SK-N-MC (cell line): ENCODE measurements around the gene CCDC6.

ENCODE experiments used
- DNase-seq: peaks from one replicate; pipeline ENCODE4 v3.0.0-alpha.2; 2011; ENCODE audit warnings: low read depth, low spot score
- H3K27ac ChIP-seq: fragments of 200-600 bp; sonication (generic); 2 replicates; pipeline ENCODE4 v1.5.1; 2016; ENCODE audit warnings: mixed run types
- H3K36me3 ChIP-seq: fragments of 200-600 bp; sonication (generic); 2 replicates; pipeline ENCODE4 v1.6.1; 2017; ENCODE audit warnings: antibody characterized with exemption, low read length, mixed read lengths; ENCODE audit not compliant: insufficient read depth
- H3K4me3 ChIP-seq: fragments of 200-600 bp; sonication (generic); 2 replicates; pipeline ENCODE4 v1.5.1; 2016
- H3K9ac ChIP-seq: fragments of 200-600 bp; sonication (generic); 2 replicates; pipeline ENCODE4 v1.8.0; 2017; ENCODE audit warnings: mixed run types, mixed read lengths; ENCODE audit not compliant: insufficient read length
- H3K9me3 ChIP-seq: fragments of 200-600 bp; sonication (generic); 2 replicates; pipeline ENCODE4 v1.6.1; 2017; ENCODE audit warnings: low read depth, mild to moderate bottlenecking, antibody characterized with exemption, low read length, moderate library complexity, mixed read lengths
- EZH2 ChIP-seq: fragments of 200-600 bp; sonication (generic); IDR thresholded peaks from one replicate; pipeline ENCODE4 v1.6.1; 2017; ENCODE audit warnings: antibody characterized with exemption
- FOXP2 ChIP-seq: optimal IDR thresholded peaks from 2 replicates; pipeline ENCODE3; 2011; ENCODE audit warnings: mild to moderate bottlenecking, moderate library complexity; ENCODE audit not compliant: insufficient read depth; ENCODE audit errors: extremely low read length, control extremely low read depth
- POLR2AphosphoS5 ChIP-seq: IDR thresholded peaks from 2 replicates; pipeline ENCODE4 v1.6.1; 2012; ENCODE audit warnings: mild to moderate bottlenecking, low read depth, low read length, borderline replicate concordance

CCDC6 gene

DNA sequence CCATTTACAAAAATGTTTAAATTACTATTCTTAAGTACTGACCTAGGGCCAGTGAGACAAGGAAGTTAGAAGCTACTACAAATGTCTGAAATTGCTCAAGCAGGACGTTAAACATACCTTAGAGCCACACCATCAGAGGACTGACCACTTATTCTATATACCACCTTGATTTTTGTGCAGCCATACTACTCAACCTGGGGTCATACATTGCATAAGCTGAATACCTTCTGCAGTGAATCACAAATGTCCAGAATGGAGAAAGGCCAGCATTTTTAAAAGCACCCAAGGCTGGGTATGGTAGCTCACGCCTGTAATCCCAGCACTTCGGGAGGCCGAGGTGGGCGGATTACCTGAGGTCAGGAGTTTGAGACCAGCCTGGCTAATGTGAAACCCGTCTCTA lies 131.9 kb downstream of the CCDC6 start:
- no peak for TF ChIP-seq FOXP2
- TF ChIP-seq EZH2, result no peak
- no peak for TF ChIP-seq POLR2AphosphoS5
- no peak overlapping the region for H3K9ac ChIP-seq
- H3K4me3 ChIP-seq, result no peak overlapping the region
- H3K27ac ChIP-seq, result no peak overlapping the region
- no peaks in the 10 kb centered on the region for H3K9me3 ChIP-seq
- DNase-seq, result no peak
- H3K36me3 ChIP-seq, result no peaks in the 10 kb centered on the region

DNA sequence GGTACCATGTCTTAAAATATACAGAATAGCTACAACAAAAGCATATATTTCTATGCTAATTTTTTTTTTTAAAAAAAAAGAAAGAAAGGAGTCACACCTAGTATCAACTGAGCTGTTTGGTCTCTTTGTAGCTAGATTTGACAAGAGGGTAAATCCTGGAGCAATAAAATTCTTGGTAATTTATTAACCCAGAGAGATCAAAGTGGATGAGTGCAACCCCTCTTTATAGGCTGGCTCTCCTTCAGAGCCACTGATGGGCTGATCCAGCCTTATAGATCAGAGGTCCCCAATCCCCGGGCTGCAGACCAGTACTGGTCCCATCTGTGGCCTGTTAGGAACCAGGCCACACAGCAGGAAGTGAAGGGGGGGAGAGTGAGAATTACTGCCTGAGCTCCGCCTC lies 133.3 kb downstream of the CCDC6 start:
- TF ChIP-seq POLR2AphosphoS5 (no peak), FOXP2 (no peak), EZH2 (no peak)
- DNase-seq, result no peak
- no peak overlapping the region for H3K9ac ChIP-seq
- H3K9me3 ChIP-seq, result no peaks in the 10 kb centered on the region
- H3K36me3 ChIP-seq, result no peaks in the 10 kb centered on the region
- no peak overlapping the region for H3K4me3 ChIP-seq
- H3K27ac ChIP-seq, result no peak overlapping the region

DNA sequence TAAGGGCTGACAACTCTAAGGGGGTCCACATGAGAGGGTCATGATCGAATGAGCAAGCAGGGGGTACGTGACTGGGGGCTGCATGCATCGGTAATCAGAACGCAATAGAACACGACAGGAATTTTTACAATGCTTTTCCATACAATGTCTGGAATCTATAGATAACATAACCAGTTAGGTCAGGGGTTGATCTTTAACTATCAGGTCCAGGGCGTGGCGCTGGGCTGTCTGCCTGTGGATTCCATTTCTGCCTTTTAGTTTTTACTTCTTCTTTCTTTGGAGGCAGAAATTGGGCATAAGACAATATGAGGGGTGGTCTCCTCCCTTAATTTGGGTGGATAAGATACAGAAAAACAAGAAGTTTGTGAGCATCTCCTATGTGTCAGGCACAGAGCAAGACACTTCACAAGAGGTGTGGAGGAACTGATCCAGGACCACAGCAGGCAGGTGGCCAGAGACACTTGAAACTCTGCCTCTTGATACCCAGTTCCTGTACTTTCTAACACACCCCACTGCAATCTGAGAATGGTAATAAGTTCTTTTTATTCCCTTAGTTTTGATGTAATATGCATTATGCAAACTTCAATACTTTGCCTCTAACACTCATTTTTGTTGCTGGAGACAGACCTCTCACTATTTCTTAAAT lies 135.1 kb downstream of the CCDC6 start:
- no peak for DNase-seq
- Histone ChIP-seq H3K27ac (no peak overlapping the region), H3K9me3 (no peaks in the 10 kb centered on the region), H3K36me3 (no peaks in the 10 kb centered on the region), H3K4me3 (no peak overlapping the region), H3K9ac (no peak overlapping the region)
- no peak for TF ChIP-seq FOXP2
- TF ChIP-seq POLR2AphosphoS5, result no peak
- no peak for TF ChIP-seq EZH2

DNA sequence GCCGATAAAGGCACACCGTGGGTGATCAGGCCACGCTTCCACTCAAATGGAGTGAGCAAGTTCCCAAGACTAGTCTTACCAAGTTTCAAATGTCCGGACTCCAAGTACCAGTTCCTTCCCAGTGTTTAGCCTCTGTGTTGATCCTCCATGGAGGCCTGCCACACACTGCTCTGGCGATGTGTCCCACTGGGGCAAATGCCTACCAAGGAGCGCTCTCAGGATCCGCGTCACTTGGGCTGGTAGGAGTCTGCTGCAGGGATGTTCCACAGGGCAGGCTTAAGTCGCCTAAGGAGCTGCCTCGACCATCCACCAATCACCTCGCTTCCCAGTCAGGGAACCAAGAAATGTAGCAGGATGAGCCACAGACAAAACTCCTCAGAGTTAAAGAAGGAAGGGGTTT lies 135.7 kb downstream of the CCDC6 start:
- no peaks in the 10 kb centered on the region for H3K36me3 ChIP-seq
- H3K9ac ChIP-seq, result no peak overlapping the region

DNA sequence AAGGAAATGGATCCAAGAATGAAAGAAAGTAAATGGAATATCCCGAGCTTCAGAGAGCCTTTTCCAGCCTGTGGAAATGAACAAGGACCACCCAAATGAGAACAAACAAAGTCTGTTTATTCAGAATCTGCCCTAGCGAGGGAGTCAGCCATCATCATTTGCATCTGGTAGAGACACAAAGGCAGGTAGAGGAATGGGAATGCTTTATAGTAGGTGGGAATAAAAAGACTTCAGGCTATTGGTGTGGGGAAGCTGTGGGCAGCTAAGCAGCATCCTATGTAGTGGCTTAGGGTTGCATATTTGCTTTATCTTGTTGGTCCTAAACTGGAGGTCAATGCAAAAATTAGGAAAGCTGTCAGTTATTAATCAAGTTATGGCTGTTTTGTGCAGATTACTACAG lies 143.9 kb downstream of the CCDC6 start:
- H3K4me3 ChIP-seq, result no peak overlapping the region
- no peak for DNase-seq
- no peaks in the 10 kb centered on the region for H3K9me3 ChIP-seq
- TF ChIP-seq POLR2AphosphoS5 (no peak), EZH2 (no peak), FOXP2 (no peak)
- no peak overlapping the region for H3K9ac ChIP-seq
- no peak overlapping the region for H3K27ac ChIP-seq
- no peaks in the 10 kb centered on the region for H3K36me3 ChIP-seq

More for the DNA sequence above, 135.7 kb downstream of the CCDC6 start:
- H3K9me3 ChIP-seq, result no peaks in the 10 kb centered on the region
- TF ChIP-seq EZH2 (no peak), FOXP2 (no peak), POLR2AphosphoS5 (no peak)
- no peak overlapping the region for H3K27ac ChIP-seq
- no peak overlapping the region for H3K4me3 ChIP-seq
- DNase-seq, result no peak

DNA sequence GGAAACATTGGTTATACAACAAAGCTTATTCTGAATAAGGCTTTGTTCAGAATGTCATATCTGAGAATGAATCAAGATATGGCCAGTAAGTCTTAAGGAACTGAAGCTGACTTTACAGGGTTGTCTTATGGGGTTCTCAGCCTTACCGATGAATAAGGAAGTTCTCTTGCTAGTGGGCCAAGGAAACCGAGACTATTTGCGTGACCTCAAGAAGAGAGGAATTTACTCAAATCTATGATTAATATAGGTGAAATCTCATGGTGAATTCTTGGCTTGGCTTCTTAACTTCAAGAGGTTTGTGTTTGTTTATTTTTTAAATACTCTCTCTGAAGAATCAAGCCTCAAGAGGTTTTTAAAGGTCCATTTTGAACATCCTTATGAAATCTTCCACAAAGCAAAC lies 148.4 kb downstream of the CCDC6 start:
- Histone ChIP-seq H3K9ac (no peak overlapping the region), H3K27ac (no peak overlapping the region), H3K9me3 (no peaks in the 10 kb centered on the region), H3K4me3 (no peak overlapping the region), H3K36me3 (no peaks in the 10 kb centered on the region)
- TF ChIP-seq FOXP2 (no peak), EZH2 (no peak), POLR2AphosphoS5 (no peak)
- DNase-seq, result no peak

DNA sequence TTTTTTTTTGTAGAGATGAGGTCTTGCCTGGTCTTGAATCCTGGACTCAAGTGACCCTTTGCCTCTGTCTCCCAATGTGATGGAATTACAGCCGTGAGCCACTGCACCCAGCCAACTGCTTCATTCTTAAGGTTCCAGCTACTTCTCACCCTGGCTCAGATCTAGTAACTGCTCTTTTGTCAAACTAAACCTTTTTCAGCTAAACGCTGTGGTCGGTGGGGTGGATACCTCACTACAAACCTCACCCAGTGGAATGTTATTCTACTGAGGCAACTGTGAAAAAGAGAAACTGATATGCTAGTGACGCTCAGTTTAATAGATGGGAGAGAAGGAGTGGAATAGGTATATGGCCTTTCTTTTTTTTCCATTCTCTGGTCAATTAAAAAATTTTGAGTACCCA lies 151.4 kb downstream of the CCDC6 start:
- no peak for DNase-seq
- H3K36me3 ChIP-seq, result no peaks in the 10 kb centered on the region

DNA sequence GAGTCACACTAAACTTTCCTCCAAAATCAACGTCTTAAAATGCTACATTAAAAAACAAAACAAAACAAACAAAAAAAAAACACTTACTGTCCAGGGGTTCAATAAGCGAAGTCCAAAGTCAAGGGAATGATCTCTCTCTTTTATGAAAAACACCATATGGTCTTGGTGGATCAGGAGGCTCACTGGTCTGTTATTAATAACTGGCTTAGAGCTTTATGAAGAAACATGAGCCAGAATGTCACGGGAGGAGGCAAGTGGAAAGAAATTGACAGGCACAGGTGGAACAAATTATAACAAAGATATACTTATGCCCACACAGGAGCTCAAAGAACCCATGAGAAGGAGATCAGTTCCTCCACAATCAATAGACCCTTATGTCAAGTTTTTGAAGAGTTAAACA lies 153.1 kb downstream of the CCDC6 start, which contains the start of gene MRLN:
MRLN (minus strand) TSS at position 189 of the 400 bp plus-strand sequence.
- DNase-seq, result no peak
- Histone ChIP-seq H3K27ac (no peak within 1 kb of the TSS), H3K9me3 (no peaks in the 10 kb centered on the region), H3K4me3 (no peak within 1 kb of the TSS), H3K36me3 (no peaks in the 10 kb centered on the region), H3K9ac (no peak within 1 kb of the TSS)
- no peak for TF ChIP-seq POLR2AphosphoS5
- TF ChIP-seq FOXP2, result no peak
- no peak for TF ChIP-seq EZH2

More for the DNA sequence above, 151.4 kb downstream of the CCDC6 start:
- TF ChIP-seq POLR2AphosphoS5, result no peak
- no peak for TF ChIP-seq FOXP2
- no peak for TF ChIP-seq EZH2
- Histone ChIP-seq H3K9me3 (no peaks in the 10 kb centered on the region), H3K27ac (no peak overlapping the region), H3K4me3 (no peak overlapping the region), H3K9ac (no peak overlapping the region)

DNA sequence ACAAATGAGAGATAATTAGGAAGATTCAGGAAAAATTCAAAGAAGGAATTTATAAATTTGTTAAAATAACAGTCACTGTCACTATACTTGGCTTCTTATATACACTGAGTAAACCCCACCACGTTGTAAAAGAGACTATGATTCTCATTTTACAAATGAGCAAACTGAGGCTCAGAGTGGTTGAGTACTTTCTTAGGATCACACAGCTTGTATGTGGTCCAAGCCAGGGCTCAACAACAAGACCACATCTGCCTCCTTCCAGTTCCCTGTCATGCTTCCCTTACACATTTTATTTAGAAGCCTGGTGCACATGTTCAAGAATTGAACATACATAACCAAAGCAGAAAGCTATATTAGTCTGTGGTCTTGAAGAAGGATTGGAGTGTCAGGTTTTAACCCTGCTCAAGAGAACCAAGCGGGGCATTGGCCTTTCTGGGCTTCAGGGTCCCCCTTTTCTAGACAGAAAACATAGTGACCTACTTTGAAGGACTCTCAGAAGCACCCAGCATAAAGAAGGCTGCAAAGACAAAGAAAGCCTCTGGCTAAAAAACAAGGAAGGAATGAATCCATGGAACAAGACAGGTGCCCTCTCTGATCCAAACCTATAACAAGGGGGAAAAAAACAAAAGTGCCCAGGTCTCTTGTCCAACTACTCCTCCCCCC lies 153.9 kb downstream of the CCDC6 start:
- Histone ChIP-seq H3K27ac (no peak overlapping the region), H3K4me3 (no peak overlapping the region), H3K9ac (no peak overlapping the region), H3K9me3 (no peaks in the 10 kb centered on the region), H3K36me3 (no peaks in the 10 kb centered on the region)
- no peak for DNase-seq
- no peak for TF ChIP-seq POLR2AphosphoS5
- TF ChIP-seq EZH2, result no peak
- no peak for TF ChIP-seq FOXP2
